ENCODE results near the gene IMPDH1.

IMPDH1 gene

GRCh38 chr7:128395748-128396147, 14.0 kb downstream of the IMPDH1 start:
- TF ChIP-seq OSR1 (CRISPR knock-in tag; IDR thresholded peaks at IDR 0.05) (no peak), ARNTL (CRISPR knock-in tag; IDR thresholded peaks at IDR 0.05; ENCODE audit: borderline replicate concordance, low read depth) (no peak), GLIS3 (CRISPR knock-in tag; IDR thresholded peaks at IDR 0.05) (no peak), ZFP30 (CRISPR knock-in tag; IDR thresholded peaks at IDR 0.05) (no peak)
- ATAC-seq: no peak

DNA sequence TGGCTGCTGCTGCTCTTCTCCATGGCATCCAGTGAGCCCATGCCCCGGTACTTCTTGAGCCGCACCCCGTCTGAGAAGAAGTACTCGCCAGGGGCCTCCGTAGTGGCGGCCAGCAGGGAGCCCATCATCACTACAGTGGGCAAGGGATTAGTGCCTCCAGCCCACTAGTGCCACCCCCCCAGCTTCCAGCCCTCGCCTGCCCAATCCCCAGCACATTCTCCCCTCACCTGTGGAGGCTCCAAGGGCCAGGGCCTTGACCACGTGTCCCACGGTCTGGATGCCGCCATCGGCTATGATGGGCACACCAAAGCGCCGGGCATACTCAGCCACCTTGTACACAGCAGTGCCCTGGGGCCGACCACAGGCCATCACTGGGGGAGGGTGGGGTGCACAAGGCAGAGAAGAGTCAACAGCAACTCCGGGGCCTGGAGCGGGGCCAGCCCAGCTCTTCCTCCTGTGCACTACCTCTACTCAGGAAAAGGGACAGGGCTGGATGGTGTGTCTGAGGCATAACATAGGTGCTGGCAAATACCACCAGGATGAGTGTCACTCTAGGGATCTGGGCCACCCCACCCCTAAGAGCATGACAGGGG, 14.8 kb downstream of the IMPDH1 start:
- no peak for ATAC-seq
- no peak for TF ChIP-seq GLIS3 (CRISPR knock-in tag; IDR thresholded peaks at IDR 0.05)
- no peak for TF ChIP-seq CREB5 (CRISPR knock-in tag; IDR thresholded peaks at IDR 0.05; ENCODE audit: low read depth)
- no peak for TF ChIP-seq BACH2 (CRISPR knock-in tag; IDR thresholded peaks at IDR 0.05; ENCODE audit: borderline replicate concordance)
- TF ChIP-seq PPARA (CRISPR knock-in tag; IDR thresholded peaks at IDR 0.05; ENCODE audit: borderline replicate concordance): no peak
- TF ChIP-seq ZNF8 (CRISPR knock-in tag; IDR thresholded peaks at IDR 0.05): no peak
- TF ChIP-seq ZFP30 (CRISPR knock-in tag; IDR thresholded peaks at IDR 0.05): no peak
- no peak for TF ChIP-seq ZFP3 (CRISPR knock-in tag; IDR thresholded peaks at IDR 0.05)
- TF ChIP-seq, protein P1, sequence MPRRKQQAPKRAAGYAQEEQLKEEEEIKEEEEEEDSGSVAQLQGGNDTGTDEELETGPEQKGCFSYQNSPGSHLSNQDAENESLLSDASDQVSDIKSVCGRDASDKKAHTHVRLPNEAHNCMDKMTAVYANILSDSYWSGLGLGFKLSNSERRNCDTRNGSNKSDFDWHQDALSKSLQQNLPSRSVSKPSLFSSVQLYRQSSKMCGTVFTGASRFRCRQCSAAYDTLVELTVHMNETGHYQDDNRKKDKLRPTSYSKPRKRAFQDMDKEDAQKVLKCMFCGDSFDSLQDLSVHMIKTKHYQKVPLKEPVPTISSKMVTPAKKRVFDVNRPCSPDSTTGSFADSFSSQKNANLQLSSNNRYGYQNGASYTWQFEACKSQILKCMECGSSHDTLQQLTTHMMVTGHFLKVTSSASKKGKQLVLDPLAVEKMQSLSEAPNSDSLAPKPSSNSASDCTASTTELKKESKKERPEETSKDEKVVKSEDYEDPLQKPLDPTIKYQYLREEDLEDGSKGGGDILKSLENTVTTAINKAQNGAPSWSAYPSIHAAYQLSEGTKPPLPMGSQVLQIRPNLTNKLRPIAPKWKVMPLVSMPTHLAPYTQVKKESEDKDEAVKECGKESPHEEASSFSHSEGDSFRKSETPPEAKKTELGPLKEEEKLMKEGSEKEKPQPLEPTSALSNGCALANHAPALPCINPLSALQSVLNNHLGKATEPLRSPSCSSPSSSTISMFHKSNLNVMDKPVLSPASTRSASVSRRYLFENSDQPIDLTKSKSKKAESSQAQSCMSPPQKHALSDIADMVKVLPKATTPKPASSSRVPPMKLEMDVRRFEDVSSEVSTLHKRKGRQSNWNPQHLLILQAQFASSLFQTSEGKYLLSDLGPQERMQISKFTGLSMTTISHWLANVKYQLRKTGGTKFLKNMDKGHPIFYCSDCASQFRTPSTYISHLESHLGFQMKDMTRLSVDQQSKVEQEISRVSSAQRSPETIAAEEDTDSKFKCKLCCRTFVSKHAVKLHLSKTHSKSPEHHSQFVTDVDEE (CRISPR knock-in tag; IDR thresholded peaks at IDR 0.05): no peak
- TF ChIP-seq SNAI2 (CRISPR knock-in tag; IDR thresholded peaks at IDR 0.05): no peak
- no peak for TF ChIP-seq ISL1 (CRISPR knock-in tag; IDR thresholded peaks at IDR 0.05)
- no peak for TF ChIP-seq CSRNP3 (CRISPR knock-in tag; IDR thresholded peaks at IDR 0.05)
- TF ChIP-seq ESRRG (CRISPR knock-in tag; IDR thresholded peaks at IDR 0.05): no peak
- TF ChIP-seq TCF4 (CRISPR knock-in tag; IDR thresholded peaks at IDR 0.05; ENCODE audit: borderline replicate concordance): no peak

- ATAC-seq: no peak
- no peak for TF ChIP-seq OSR1 (CRISPR knock-in tag; IDR thresholded peaks at IDR 0.05)
- TF ChIP-seq ESRRG (CRISPR knock-in tag; IDR thresholded peaks at IDR 0.05): no peak
- TF ChIP-seq ZNF70 (CRISPR knock-in tag; IDR thresholded peaks at IDR 0.05): no peak
- no peak for TF ChIP-seq TCF4 (CRISPR knock-in tag; IDR thresholded peaks at IDR 0.05; ENCODE audit: borderline replicate concordance)
- no peak for TF ChIP-seq CSDC2 (CRISPR knock-in tag; IDR thresholded peaks at IDR 0.05)
- TF ChIP-seq POU6F1 (CRISPR knock-in tag; IDR thresholded peaks at IDR 0.05; ENCODE audit: borderline replicate concordance, low read depth): no peak
- TF ChIP-seq PPARA (CRISPR knock-in tag; IDR thresholded peaks at IDR 0.05; ENCODE audit: borderline replicate concordance): no peak
- no peak for TF ChIP-seq RARB (CRISPR knock-in tag; IDR thresholded peaks at IDR 0.05)
- TF ChIP-seq ZC3H10 (CRISPR knock-in tag; IDR thresholded peaks at IDR 0.05): no peak
- no peak for TF ChIP-seq ZNF565 (CRISPR knock-in tag; conservative IDR thresholded peaks at IDR 0.05; ENCODE audit: low read depth)
- TF ChIP-seq TOX (CRISPR knock-in tag; IDR thresholded peaks at IDR 0.05; ENCODE audit: borderline replicate concordance): no peak
- TF ChIP-seq, protein P1 (CRISPR knock-in tag; IDR thresholded peaks at IDR 0.05): no peak
- no peak for TF ChIP-seq ISL1 (CRISPR knock-in tag; IDR thresholded peaks at IDR 0.05)
Measured at GRCh38 chr7:128393526-128394330, 16.1 kb downstream of the IMPDH1 start.

Measured in SK-N-SH treated with all-trans-retinoic acid at 6 μM for 48 hours (cell line).